Calu3 (cell line): ENCODE results near the gene COMMD2. TPM values are rescaled to one million over a fixed set of nuclear protein-coding genes. Genes with fewer than 3 reads are reported as not detected.
A peak's percentile ranks its signal among the peaks of the same experiment; 100 is the strongest.

Experiments
- BruUV-seq: library from RNA; stranded (reverse); fragments of 400-500 nt; replicated peaks from 2 replicates; lab custom pipeline; 2021; lab: Mats Ljungman, UMichigan
- CTCF ChIA-PET: fragments of 300-600 bp; sonication (Branson Sonifier 250); formaldehyde crosslinking; loops from one replicate; lab custom pipeline; 2022; ENCODE audit warnings: antibody characterized with exemption; lab: Charles Lee
- DNase-seq: peaks from one replicate; pipeline ENCODE4 v3.0.0; 2022
- H3K27ac Mint-ChIP-seq: one replicate; pipeline ENCODE4 v1.8.0; 2022; ENCODE audit warnings: mixed read lengths; ENCODE audit not compliant: unreplicated experiment
- H3K27me3 Mint-ChIP-seq: one replicate; pipeline ENCODE4 v1.8.0; 2022; ENCODE audit warnings: mixed read lengths; ENCODE audit not compliant: unreplicated experiment
- H3K36me3 Mint-ChIP-seq: one replicate; pipeline ENCODE4 v1.8.0; 2022; ENCODE audit warnings: mild to moderate bottlenecking, moderate library complexity, mixed read lengths; ENCODE audit not compliant: insufficient read depth, unreplicated experiment
- H3K4me1 Mint-ChIP-seq: one replicate; pipeline ENCODE4 v1.8.0; 2022; ENCODE audit warnings: mild to moderate bottlenecking, low read depth, mixed read lengths; ENCODE audit not compliant: unreplicated experiment
- H3K4me3 Mint-ChIP-seq: one replicate; pipeline ENCODE4 v1.8.0; 2022; ENCODE audit warnings: mild to moderate bottlenecking, low read depth, moderate library complexity, mixed read lengths; ENCODE audit not compliant: unreplicated experiment
- H3K9me3 Mint-ChIP-seq: one replicate; pipeline ENCODE4 v1.8.0; 2022; ENCODE audit warnings: low read depth, mixed read lengths; ENCODE audit not compliant: unreplicated experiment
- CTCF ChIP-seq: fragments of 200-600 bp; IDR thresholded peaks from one replicate; pipeline ENCODE4 v1.8.0; 2022; ENCODE audit warnings: antibody characterized with exemption; ENCODE audit not compliant: unreplicated experiment
- intact Hi-C: fragments of 100-400 bp; cut with micrococcal nuclease; formaldehyde crosslinking; loops from one replicate; pipeline ENCODE4 v1.10.0; 2022; ENCODE audit not compliant: unreplicated experiment
- total RNA-seq: library from RNA; stranded (reverse); gene quantifications from 2 replicates; pipeline ENCODE4 v1.2.3, GENCODE V29; 2022

Gene COMMD2
- total RNA-seq, 1 experiment from 2014 or later: 73.0 TPM

GRCh38 chr3:149739396-149739795 lies 12.9 kb downstream of the COMMD2 start:
- intact Hi-C loops: loop anchor here (5.0 kb wide), 2 partner anchors 82 to 227 kb away; partner anchors contain the start of gene WWTR1
- peak overlapping the region; percentile 1 for H3K4me3 Mint-ChIP-seq
- peaks cover 12% of the 10 kb centered on the region for H3K36me3 Mint-ChIP-seq
- H3K27me3 Mint-ChIP-seq: no peaks in the 10 kb centered on the region
- CTCF ChIA-PET: interaction anchor here (0.7 to 1.3 kb wide), 2 partner anchors 13 to 22 kb away, joined by 3 read pairs; partner anchors contain the start of gene COMMD2
- DNase-seq: no peak
- TF ChIP-seq CTCF: no peak
- BruUV-seq: no TSS peak
- peak overlapping the region; percentile 33 for H3K27ac Mint-ChIP-seq
- H3K9me3 Mint-ChIP-seq: no peaks in the 10 kb centered on the region
- H3K4me1 Mint-ChIP-seq: peaks cover 27% of the 10 kb centered on the region

DNA sequence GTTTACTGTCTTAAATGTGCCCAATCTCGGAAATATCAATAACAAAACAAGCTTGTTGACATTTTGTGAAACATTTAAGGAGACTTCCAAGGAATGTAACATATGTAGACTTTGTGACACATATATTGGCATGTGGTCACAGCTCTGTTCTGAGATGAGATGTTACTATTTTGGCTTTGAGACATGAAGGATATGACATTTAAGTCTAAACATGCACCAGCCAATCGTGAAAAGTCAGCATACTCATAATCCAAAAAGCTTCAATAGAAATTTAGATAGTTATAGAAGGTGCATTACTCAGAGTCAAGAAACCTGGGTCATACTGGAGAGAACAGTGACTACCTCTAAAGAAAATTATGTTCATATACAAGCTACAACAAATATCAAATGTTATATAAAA lies 13.4 kb downstream of the COMMD2 start:
- H3K27me3 Mint-ChIP-seq: no peaks in the 10 kb centered on the region
- H3K27ac Mint-ChIP-seq: peak overlapping the region; percentile 33
- no TSS peak for BruUV-seq
- H3K4me1 Mint-ChIP-seq: peaks cover 27% of the 10 kb centered on the region
- CTCF ChIA-PET: interaction anchor here (0.7 to 1.3 kb wide), 2 partner anchors 13 to 21 kb away, joined by 3 read pairs; partner anchors contain the start of gene COMMD2
- H3K9me3 Mint-ChIP-seq: no peaks in the 10 kb centered on the region
- peak overlapping the region; percentile 1 for H3K4me3 Mint-ChIP-seq
- no peak for TF ChIP-seq CTCF
- no peak for DNase-seq
- peaks cover 12% of the 10 kb centered on the region for H3K36me3 Mint-ChIP-seq
- intact Hi-C loops: loop anchor here (5.0 kb wide), 2 partner anchors 82 to 227 kb away; partner anchors contain the start of gene WWTR1

DNA sequence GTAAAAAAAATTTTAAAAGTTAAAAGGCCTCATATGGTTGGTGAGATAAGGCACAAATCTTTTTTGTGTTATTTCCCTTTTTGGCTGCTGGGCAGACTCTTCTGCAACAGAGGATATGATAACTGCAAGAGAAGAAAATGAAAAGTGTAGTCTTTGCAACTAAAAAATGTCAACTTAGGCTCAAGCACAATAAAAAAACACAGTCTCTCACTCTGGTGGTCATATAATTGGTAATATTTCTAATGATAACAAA lies 15.4 kb downstream of the COMMD2 start:
- Mint-ChIP-seq H3K27me3 (no peaks in the 10 kb centered on the region), H3K4me1 (peaks cover 27% of the 10 kb centered on the region), H3K36me3 (peaks cover 3% of the 10 kb centered on the region), H3K27ac (no peak overlapping the region), H3K4me3 (no peak overlapping the region), H3K9me3 (no peaks in the 10 kb centered on the region)
- DNase-seq: no peak
- no TSS peak for BruUV-seq
- intact Hi-C loops: loop anchor here (5.0 kb wide), 2 partner anchors 80 to 225 kb away; partner anchors contain the start of gene WWTR1
- CTCF ChIA-PET: no interaction called here
- TF ChIP-seq CTCF: no peak

- intact Hi-C loops: loop anchor here (5.0 kb wide), 2 partner anchors 79 to 224 kb away; partner anchors contain the start of gene WWTR1
- Mint-ChIP-seq H3K4me1 (peaks cover 27% of the 10 kb centered on the region), H3K27ac (peak overlapping the region; percentile 30), H3K36me3 (no peaks in the 10 kb centered on the region), H3K9me3 (no peaks in the 10 kb centered on the region), H3K4me3 (no peak overlapping the region), H3K27me3 (no peaks in the 10 kb centered on the region)
- DNase-seq: peak; percentile 58
- CTCF ChIA-PET: interaction anchor here (0.7 to 0.9 kb wide), 2 partner anchors 15 to 217 kb away, joined by 4 read pairs; partner anchors contain the start of gene COMMD2
- BruUV-seq: no TSS peak
- no peak for TF ChIP-seq CTCF
Observed at GRCh38 chr3:149736175-149736952, 15.9 kb downstream of the COMMD2 start.
